ENCODE data around the gene TFPT. TPM values are rescaled to one million over a fixed set of nuclear protein-coding genes. Genes with fewer than 3 reads are reported as not detected.

The TFPT gene
- polyA plus RNA-seq, 1 experiment, result 18.8 TPM

- Histone ChIP-seq H3K4me3 (ENCODE audit: low read depth, low read length) (no peak overlapping the region), H3K27me3 (ENCODE audit: control insufficient read depth, insufficient read depth, low read length) (no peaks in the 10 kb centered on the region), H3K36me3 (ENCODE audit: control insufficient read depth, insufficient read depth, low read length) (peaks cover 77% of the 10 kb centered on the region)
- TF ChIP-seq, protein P1, sequence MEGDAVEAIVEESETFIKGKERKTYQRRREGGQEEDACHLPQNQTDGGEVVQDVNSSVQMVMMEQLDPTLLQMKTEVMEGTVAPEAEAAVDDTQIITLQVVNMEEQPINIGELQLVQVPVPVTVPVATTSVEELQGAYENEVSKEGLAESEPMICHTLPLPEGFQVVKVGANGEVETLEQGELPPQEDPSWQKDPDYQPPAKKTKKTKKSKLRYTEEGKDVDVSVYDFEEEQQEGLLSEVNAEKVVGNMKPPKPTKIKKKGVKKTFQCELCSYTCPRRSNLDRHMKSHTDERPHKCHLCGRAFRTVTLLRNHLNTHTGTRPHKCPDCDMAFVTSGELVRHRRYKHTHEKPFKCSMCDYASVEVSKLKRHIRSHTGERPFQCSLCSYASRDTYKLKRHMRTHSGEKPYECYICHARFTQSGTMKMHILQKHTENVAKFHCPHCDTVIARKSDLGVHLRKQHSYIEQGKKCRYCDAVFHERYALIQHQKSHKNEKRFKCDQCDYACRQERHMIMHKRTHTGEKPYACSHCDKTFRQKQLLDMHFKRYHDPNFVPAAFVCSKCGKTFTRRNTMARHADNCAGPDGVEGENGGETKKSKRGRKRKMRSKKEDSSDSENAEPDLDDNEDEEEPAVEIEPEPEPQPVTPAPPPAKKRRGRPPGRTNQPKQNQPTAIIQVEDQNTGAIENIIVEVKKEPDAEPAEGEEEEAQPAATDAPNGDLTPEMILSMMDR (IDR thresholded peaks at IDR 0.05; ENCODE audit: insufficient read depth, low read depth, low read length), result no peak
- ChIA-PET CTCF (interaction anchor here (1.6 kb wide), 1 partner anchor 10 kb away, joined by 6 read pairs; the partner anchor contains the start of gene CNOT3), POLR2A (no interaction called here)
- no peak for DNase-seq (ENCODE audit: low read depth)
These were observed 32.7 kb upstream of the TFPT start for GRCh38 chr19:54148158-54148557.

DNA sequence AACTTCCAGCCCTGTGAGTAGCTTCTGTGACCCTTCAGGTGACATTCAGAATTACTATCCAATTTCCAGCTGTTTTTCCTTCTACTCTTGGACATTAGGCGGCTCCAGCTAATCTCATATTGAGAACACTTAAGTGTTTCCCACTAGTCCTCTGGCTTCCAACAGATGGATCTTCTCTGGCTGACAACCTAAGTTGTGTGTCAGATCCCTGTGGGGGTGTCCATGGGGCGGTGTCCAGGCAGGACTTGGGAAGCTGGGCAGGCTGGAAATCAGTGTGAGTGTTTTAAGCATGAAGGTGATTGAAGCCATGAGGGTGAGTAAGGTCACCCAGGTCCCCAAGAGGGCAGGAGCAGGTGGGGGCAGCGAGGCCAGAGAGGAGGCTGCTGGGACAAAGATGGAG lies 32.2 kb upstream of the TFPT start:
- ChIA-PET CTCF (interaction anchor here (1.6 kb wide), 1 partner anchor 10 kb away, joined by 6 read pairs; the partner anchor contains the start of gene CNOT3), POLR2A (no interaction called here)
- peaks cover 79% of the 10 kb centered on the region for H3K36me3 ChIP-seq (ENCODE audit: control insufficient read depth, insufficient read depth, low read length)
- no peaks in the 10 kb centered on the region for H3K27me3 ChIP-seq (ENCODE audit: control insufficient read depth, insufficient read depth, low read length)
- TF ChIP-seq, protein P1 (IDR thresholded peaks at IDR 0.05; ENCODE audit: insufficient read depth, low read depth, low read length), result no peak
- no peak overlapping the region for H3K4me3 ChIP-seq (ENCODE audit: low read depth, low read length)
- DNase-seq (ENCODE audit: low read depth), result no peak

GRCh38 chr19:54145541-54146158 lies 30.2 kb upstream of the TFPT start:
- DNase-seq (ENCODE audit: low read depth), result no peak

DNA sequence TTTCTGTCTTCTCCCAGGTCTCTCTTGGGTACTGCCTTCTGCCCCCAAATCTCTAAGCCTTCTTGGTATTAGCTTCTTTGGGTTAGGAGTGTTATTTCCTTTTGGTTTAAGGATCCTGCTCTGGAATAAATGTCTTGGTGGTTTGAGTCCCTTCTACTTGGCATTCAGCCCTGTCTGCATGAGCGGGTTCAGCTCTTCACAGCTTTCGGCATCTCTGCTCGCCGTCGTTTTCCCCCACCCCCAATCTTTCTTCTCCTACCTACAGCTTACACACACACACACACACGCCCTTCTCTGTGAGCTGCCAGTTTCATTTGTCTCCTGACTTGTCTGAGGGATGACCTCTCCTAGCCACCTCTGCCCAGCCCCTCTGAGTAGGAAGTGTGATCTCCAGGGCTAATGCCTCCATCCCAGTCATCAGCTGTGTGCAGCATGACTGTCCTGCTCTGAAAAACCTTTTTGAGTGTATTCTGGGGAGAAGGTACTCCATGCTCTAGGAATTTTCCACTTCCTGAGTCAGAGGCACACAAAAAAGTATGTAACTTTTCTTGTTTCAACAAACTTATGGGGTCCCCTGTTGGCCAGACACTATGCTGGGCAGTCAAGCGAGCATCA lies 26.8 kb upstream of the TFPT start:
- no peak for DNase-seq (ENCODE audit: low read depth)
- H3K27me3 ChIP-seq (ENCODE audit: control insufficient read depth, insufficient read depth, low read length), result no peaks in the 10 kb centered on the region
- no peak overlapping the region for H3K4me3 ChIP-seq (ENCODE audit: low read depth, low read length)
- ChIA-PET CTCF (interaction anchor here (0.8 kb wide), 1 partner anchor 9 kb away, joined by 3 read pairs; no protein-coding TSS in a partner anchor), POLR2A (no interaction called here)
- peaks cover 52% of the 10 kb centered on the region for H3K36me3 ChIP-seq (ENCODE audit: control insufficient read depth, insufficient read depth, low read length)
- TF ChIP-seq, protein P1 (IDR thresholded peaks at IDR 0.05; ENCODE audit: insufficient read depth, low read depth, low read length), result no peak

More at GRCh38 chr19:54145541-54146158, 30.2 kb upstream of the TFPT start:
- Histone ChIP-seq H3K36me3 (ENCODE audit: control insufficient read depth, insufficient read depth, low read length) (peaks cover 71% of the 10 kb centered on the region), H3K27me3 (ENCODE audit: control insufficient read depth, insufficient read depth, low read length) (no peaks in the 10 kb centered on the region), H3K4me3 (ENCODE audit: low read depth, low read length) (no peak overlapping the region)
- ChIA-PET POLR2A (no interaction called here), CTCF (interaction anchor here (1.2 kb wide), 1 partner anchor 14 kb away, joined by 3 read pairs; the partner anchor contains the start of gene LENG1)
- TF ChIP-seq, protein P1 (IDR thresholded peaks at IDR 0.05; ENCODE audit: insufficient read depth, low read depth, low read length), result no peak

DNA sequence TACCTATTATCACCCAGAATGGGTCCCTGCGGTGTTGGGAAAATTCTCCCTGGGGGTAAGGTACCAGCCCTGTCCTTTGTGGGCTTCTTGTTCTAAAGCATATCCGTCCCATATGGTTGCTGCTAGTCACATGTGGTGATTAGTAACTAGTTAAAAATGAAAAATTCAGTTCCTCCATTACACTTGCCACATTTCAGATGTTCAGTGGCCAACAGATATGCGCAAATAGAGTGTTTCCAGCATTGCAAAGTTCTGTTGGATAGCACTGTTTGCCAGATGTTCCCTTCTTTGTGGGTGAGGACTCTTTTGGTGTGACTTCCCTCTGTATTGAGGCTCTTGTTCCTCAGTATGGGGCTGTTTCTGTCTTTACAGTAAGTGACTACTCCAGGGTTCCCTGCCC lies 25.9 kb upstream of the TFPT start:
- ChIA-PET POLR2A (no interaction called here), CTCF (no interaction called here)
- Histone ChIP-seq H3K27me3 (ENCODE audit: control insufficient read depth, insufficient read depth, low read length) (no peaks in the 10 kb centered on the region), H3K36me3 (ENCODE audit: control insufficient read depth, insufficient read depth, low read length) (peaks cover 44% of the 10 kb centered on the region), H3K4me3 (ENCODE audit: low read depth, low read length) (no peak overlapping the region)
- DNase-seq (ENCODE audit: low read depth), result peak; percentile 67
- TF ChIP-seq, protein P1 (IDR thresholded peaks at IDR 0.05; ENCODE audit: insufficient read depth, low read depth, low read length), result no peak
